ENCODE measurements around the gene ANKRD17.

ANKRD17 gene

GRCh38 chr4:73103799-73104503 is 154.6 kb downstream of the ANKRD17 start:
- DNase-seq = no peak

DNA sequence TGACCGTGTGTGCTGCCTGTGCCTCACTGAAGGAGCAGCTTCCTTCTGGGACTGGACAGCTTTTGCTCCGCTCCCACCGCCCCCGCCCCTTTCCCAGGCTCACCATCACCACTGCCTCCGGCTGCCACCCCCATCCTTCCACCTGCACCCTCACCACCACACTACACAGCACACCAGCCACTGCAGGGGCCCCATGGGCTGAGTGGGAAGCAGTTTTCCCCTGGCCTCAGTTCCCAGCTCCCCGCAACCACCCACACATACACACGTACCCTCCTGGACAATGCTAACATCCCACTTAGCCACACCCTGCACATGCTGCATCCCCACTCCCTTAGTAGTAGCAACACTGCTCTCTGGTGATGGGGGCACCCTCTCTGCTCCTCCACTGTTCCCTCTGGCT is 159.5 kb downstream of the ANKRD17 start:
- no peak for DNase-seq

DNA sequence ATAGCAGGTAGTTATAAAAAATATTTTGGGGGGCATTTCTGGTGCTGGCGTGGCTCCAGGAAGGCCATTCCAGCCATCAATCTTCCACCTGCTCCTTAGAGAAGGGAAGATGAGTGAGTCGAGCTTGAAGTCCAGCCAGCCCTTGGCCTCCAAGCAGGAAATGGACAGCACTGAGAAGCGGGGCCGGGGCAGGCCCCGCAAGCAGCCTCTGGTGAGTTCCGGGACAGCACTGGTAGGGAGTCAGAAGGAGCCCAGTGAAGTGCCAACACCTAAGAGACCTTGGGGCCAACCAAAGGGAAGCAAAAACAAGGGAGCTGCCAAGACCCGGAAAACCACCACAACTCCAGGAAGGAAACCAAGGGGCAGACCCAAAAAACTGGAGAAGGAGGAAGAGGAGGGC is 159.9 kb downstream of the ANKRD17 start:
- no peak for DNase-seq

- DNase-seq = no peak
These were observed 160.6 kb downstream of the ANKRD17 start for GRCh38 chr4:73098016-73098415.

DNA sequence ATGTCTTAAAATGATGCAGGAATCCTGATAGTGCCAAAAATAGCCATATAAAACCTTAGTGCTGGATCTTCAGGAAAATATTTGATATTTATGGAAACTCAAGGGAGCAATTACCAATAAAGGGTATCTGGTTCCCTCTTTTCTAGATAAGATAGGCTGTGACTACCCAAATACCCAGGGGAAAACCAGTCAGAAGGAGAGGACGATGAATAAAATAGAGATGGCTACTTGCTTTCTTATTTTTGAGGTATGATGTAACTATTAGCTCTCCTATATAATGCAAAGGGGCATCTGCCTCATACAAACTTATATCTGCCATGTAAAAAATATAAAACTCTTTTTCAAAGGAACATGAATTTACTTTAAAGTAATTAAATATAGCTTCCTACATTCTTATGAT is 165.7 kb downstream of the ANKRD17 start:
- no peak for DNase-seq

- no peak for DNase-seq
These were observed 167.9 kb downstream of the ANKRD17 start for GRCh38 chr4:73090738-73091137.

DNA sequence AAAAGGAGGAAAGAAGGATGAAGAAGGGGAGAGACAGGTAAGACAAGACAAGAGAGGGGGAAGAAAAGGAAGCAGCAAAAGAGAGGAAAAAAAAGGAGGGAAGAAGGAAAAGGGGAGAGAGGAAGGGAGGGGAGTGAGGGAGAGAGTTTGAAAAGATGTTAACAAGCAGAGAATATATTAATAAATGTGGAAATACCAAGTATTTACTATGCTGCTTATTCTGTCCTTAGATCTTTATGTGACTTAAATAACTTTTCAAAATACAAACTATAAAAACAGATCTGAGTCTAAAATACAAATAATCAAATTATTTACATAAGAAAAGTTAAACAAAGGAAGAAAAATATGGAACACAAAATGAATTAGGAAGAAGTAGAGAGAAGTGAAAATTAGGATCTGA is 170.7 kb downstream of the ANKRD17 start:
- no peak for DNase-seq

- peak; percentile 30 for DNase-seq
These were observed 172.3 kb downstream of the ANKRD17 start for GRCh38 chr4:73086095-73086868.

GRCh38 chr4:73080789-73081188 is 177.8 kb downstream of the ANKRD17 start:
- no peak for DNase-seq

- no peak for DNase-seq
These were observed 182.8 kb downstream of the ANKRD17 start for GRCh38 chr4:73075832-73076231.

DNA sequence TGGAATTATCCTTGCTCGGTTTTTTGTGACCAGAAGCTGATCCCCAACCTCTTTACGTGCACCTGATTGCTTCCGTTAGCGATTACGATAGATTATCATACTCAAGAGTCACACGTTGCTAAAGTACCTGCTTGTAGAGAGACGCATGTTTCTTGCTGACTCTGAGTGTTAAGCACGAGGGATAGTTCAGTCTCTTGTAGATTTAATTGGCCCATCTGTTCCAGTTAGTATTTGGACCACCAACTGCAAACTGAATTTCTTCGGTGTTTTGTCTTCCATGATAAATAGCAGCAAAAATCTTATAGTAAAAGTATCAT is 188.6 kb downstream of the ANKRD17 start:
- no peak for DNase-seq

- DNase-seq = peak; percentile 97
These were observed 189.1 kb downstream of the ANKRD17 start, which contains the start of gene COX18 for GRCh38 chr4:73069338-73070073. Gene COX18 (minus strand): TSS chr4:73069716. CDS start chr4:73069649, 67 bp downstream.

DNA sequence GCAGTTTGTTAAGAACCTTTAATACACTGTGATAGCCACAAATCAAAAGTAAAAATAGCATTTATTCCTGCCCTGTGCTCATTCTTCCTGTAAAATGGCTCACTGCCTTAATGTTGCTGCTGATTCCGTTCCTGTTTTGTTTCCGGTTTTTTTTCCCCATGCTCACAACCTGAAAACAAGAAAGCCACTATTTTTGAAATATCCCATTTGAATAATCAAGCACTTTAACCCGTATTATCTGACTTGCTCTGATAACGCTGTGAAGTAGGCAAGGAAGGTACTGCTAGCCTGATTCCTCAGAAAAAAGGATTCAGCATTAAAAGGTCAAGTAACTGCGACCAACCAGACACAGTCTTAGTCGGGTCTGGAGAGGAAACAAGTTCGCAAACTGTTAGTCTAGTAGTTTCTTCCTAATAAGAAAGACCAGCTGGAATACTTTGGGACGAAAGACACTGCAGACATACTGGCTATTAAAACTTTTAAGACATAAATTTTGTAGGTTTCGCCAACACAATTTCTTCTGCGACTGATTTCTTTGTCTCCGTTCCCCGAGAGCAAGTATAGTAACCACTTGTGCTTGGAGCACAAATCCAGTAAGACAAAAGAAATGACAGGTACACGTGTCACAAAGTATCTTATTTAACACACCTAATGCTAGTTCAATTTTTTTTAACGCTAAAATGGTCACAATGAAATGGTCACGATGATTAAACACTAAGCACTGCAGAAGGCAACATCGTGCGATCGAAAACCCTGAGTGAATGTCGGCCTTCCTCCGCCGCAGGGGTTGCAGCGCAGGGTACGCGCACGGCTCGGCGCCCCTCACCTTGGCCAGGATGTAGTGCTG is 189.9 kb downstream of the ANKRD17 start:
- peak; percentile 47 for DNase-seq

DNA sequence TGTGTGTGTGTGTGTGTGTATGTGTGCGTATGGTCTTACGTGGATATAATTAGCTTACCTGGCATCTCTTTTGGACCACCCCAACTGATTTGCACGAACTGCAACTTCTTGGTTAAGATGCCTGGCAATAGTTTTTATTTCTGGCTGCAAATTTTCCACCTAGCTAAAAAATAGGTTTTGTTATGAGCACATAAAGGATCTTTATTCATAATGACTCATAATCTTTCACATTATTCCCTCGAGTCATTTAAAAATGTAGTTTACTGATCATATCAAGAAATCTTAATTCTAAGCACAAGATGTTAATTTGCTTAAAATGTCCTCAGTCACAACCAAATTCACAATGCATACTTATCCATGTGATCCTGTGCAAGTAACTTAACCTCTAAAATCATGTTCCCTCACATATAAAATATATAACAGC is 190.6 kb downstream of the ANKRD17 start:
- DNase-seq = peak; percentile 24

- peak; percentile 64 for DNase-seq
These were observed 191.7 kb downstream of the ANKRD17 start for GRCh38 chr4:73066928-73067327.

GRCh38 chr4:73066445-73066844 is 192.2 kb downstream of the ANKRD17 start:
- DNase-seq = no peak

DNA sequence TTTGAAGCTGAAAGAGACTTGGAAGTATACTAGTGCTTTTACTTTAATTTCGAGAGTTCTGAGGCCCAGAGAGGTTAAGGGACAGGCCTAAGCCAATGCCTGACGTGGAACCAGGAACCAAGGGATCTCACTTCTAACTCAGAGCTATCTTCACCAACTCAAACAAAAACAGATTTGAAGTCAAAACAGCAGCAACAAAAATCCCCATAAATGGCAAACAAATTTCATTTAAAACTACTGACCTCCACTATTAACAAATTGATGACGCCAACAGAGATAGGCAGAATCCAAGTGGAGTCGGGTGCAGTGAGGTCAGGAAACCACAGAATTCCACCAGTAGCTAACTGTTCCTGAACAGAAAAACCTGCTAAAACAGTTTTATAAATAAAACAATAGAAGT is 194.1 kb downstream of the ANKRD17 start:
- DNase-seq = no peak

DNA sequence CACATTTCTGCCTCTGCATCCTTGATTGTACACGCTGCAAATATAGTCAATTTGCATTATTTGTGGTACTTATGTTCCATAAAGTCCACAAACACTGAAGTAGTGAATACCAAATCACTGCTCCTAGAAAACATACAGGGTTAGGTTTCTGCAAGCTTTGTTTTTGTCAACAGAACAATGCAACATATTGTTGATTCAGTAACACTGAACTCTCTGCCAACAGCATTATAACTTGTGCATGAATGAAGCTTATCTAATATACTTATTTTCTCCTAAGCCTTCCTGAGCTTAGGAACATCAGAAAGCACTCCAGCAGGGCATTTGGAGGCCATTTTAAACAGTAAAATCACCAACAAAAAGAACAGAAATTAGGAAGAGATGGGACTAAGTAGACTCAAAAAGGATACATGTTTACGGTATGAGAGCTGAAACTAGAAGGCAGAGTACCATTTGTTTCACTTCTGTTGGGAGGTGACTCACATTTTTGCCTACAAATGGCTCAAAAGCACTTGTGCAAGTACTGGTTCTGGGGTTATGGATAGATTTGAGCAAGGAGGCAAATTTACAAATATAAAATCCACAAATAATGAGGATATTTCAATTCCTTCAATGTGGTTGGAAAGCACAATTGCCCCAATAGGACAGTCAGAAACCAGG is 203.2 kb downstream of the ANKRD17 start:
- DNase-seq = no peak

- no peak for DNase-seq
These were observed 204.6 kb downstream of the ANKRD17 start for GRCh38 chr4:73053974-73054480.

GRCh38 chr4:73053076-73053475 is 205.5 kb downstream of the ANKRD17 start:
- DNase-seq = no peak

DNA sequence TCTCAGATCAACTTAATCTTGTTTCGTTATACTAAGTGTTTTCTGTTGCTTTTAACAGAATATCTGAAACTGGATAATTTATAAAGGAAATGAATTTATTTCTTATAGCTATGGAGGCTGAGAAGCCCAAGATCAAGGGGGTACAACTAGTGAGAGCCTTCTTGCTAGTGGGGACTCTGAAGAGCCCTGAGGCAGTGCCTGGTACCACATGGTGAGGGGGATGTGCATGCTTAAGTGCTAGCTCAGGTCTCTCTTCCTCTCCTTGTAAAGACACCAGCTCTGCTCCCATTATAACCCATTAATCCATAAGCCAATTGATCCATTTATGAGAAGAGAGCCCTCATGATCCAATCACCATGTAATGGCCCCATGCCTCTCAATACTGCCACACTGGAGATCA is 207.0 kb downstream of the ANKRD17 start:
- no peak for DNase-seq

DNA sequence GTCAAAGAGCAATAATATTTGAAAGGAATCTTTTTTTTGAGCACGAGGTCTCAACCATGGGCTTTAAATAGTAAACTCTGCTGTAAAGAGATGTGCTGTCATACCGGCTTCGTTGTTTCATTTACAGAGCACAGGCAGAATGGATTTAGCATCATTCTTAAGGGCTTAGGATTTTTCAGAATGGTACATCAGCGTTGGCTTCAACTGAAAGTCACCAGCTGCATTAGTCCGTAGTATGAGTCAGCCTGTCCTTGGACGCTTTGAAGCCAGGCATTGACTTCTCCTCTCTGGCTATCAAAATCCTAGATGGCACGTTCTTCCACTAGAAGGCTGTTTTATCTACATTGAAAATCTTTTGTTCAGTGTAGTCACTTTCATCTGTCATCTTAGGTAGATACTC is 212.7 kb downstream of the ANKRD17 start:
- DNase-seq = no peak
